ENCODE data around the gene PLA2G3.

PLA2G3 gene

GRCh38 chr22:31095637-31096249 is 44.6 kb downstream of the PLA2G3 start:
- no peaks in the 10 kb centered on the region for H3K36me3 Mint-ChIP-seq (ENCODE audit: low read depth)
- H3K9me3 Mint-ChIP-seq, result no peaks in the 10 kb centered on the region
- no peak overlapping the region for H3K27ac Mint-ChIP-seq
- no peaks in the 10 kb centered on the region for H3K4me1 Mint-ChIP-seq (ENCODE audit: low read depth)
- no peak overlapping the region for H3K4me3 Mint-ChIP-seq
- no peaks in the 10 kb centered on the region for H3K27me3 Mint-ChIP-seq (ENCODE audit: low read depth)

DNA sequence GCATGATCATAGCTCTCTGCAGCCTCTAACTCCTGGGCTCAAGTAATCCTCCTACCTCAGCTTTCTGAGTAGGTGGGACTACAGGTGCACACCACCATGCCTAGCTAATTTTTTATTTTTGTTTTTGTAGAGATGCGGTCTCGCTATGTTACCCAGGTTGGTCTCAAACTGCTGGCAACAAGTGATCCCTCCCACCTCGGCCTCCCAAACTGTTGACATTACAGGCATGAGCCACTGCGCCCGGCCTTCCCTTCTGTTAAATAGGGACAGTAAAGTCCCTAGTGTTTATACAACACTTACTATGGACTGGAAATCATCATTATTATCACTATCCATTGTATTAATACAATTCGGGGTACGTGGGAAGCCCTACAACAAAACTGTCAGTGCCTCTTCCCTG is 45.6 kb downstream of the PLA2G3 start:
- H3K4me1 Mint-ChIP-seq (ENCODE audit: low read depth), result no peaks in the 10 kb centered on the region
- H3K4me3 Mint-ChIP-seq, result no peak overlapping the region
- H3K36me3 Mint-ChIP-seq (ENCODE audit: low read depth), result no peaks in the 10 kb centered on the region
- H3K27ac Mint-ChIP-seq, result no peak overlapping the region
- no peaks in the 10 kb centered on the region for H3K9me3 Mint-ChIP-seq
- no peaks in the 10 kb centered on the region for H3K27me3 Mint-ChIP-seq (ENCODE audit: low read depth)

DNA sequence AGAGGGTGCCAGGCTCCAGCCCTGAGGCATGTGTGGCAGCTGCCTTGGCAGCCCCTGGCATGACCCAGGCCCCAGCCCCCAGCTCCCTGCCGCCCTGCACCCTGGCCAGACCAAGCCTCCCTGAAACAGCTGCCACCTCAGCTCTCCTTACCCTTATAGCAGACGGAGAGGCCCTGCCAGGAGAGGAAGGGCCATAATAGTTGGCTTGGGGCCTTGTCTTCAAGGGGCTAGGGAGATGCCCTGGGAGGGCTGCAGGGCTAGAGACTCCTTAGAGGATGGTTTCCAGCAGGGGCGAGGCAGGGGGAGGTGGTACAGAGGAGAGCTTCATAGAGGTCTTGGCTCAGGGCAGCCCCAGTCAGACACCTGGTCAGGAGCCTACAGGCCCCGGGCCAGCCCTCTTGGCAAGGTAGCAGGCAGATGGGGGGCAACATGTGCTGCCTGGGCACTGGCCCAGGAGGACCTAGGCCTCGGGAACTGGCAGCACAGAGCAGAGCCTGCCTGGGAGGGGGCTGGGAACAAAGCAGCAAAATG is 46.2 kb downstream of the PLA2G3 start:
- Mint-ChIP-seq H3K4me3 (no peak overlapping the region), H3K36me3 (ENCODE audit: low read depth) (no peaks in the 10 kb centered on the region), H3K27ac (no peak overlapping the region), H3K27me3 (ENCODE audit: low read depth) (no peaks in the 10 kb centered on the region), H3K9me3 (no peaks in the 10 kb centered on the region), H3K4me1 (ENCODE audit: low read depth) (no peaks in the 10 kb centered on the region)

GRCh38 chr22:31093086-31093850 is 47.0 kb downstream of the PLA2G3 start:
- H3K4me3 Mint-ChIP-seq, result no peak overlapping the region
- peaks cover 1% of the 10 kb centered on the region for H3K36me3 Mint-ChIP-seq (ENCODE audit: low read depth)
- no peaks in the 10 kb centered on the region for H3K9me3 Mint-ChIP-seq
- H3K27me3 Mint-ChIP-seq (ENCODE audit: low read depth), result no peaks in the 10 kb centered on the region
- H3K4me1 Mint-ChIP-seq (ENCODE audit: low read depth), result no peaks in the 10 kb centered on the region
- H3K27ac Mint-ChIP-seq, result no peak overlapping the region

DNA sequence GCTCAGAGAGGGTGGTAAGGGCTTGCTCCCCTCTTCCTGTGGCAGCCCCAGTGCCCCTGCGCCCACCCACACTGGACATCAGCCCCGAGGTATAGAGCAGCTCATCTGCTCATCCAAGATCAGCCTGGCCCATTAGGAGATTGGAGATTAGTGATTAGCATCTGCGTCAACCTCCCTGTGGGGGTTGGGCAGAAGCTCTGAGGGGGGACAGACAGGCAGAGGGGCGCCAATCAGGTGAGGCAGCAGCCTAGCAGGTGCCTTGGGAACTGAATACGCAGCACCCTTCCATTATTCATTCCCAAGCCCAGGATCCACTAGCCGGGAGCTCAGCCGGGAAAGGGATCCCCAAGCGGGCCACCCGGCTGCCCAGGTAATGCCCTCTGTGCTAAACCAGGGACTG is 48.1 kb downstream of the PLA2G3 start:
- Mint-ChIP-seq H3K36me3 (ENCODE audit: low read depth) (peaks cover 1% of the 10 kb centered on the region), H3K27ac (no peak overlapping the region), H3K27me3 (ENCODE audit: low read depth) (no peaks in the 10 kb centered on the region)

GRCh38 chr22:31091106-31091975 is 49.0 kb downstream of the PLA2G3 start:
- H3K9me3 Mint-ChIP-seq, result no peaks in the 10 kb centered on the region
- no peaks in the 10 kb centered on the region for H3K27me3 Mint-ChIP-seq (ENCODE audit: low read depth)
- H3K27ac Mint-ChIP-seq, result no peak overlapping the region
- peaks cover 1% of the 10 kb centered on the region for H3K36me3 Mint-ChIP-seq (ENCODE audit: low read depth)
- no peak overlapping the region for H3K4me3 Mint-ChIP-seq
- H3K4me1 Mint-ChIP-seq (ENCODE audit: low read depth), result no peaks in the 10 kb centered on the region

More for the DNA sequence above, 48.1 kb downstream of the PLA2G3 start:
- H3K4me3 Mint-ChIP-seq, result no peak overlapping the region
- H3K4me1 Mint-ChIP-seq (ENCODE audit: low read depth), result no peaks in the 10 kb centered on the region
- no peaks in the 10 kb centered on the region for H3K9me3 Mint-ChIP-seq

- Mint-ChIP-seq H3K4me1 (ENCODE audit: low read depth) (no peaks in the 10 kb centered on the region), H3K9me3 (no peaks in the 10 kb centered on the region), H3K27ac (no peak overlapping the region), H3K36me3 (ENCODE audit: low read depth) (peaks cover 1% of the 10 kb centered on the region), H3K4me3 (no peak overlapping the region), H3K27me3 (ENCODE audit: low read depth) (no peaks in the 10 kb centered on the region)
Measured at GRCh38 chr22:31090217-31091085, 49.9 kb downstream of the PLA2G3 start.

DNA sequence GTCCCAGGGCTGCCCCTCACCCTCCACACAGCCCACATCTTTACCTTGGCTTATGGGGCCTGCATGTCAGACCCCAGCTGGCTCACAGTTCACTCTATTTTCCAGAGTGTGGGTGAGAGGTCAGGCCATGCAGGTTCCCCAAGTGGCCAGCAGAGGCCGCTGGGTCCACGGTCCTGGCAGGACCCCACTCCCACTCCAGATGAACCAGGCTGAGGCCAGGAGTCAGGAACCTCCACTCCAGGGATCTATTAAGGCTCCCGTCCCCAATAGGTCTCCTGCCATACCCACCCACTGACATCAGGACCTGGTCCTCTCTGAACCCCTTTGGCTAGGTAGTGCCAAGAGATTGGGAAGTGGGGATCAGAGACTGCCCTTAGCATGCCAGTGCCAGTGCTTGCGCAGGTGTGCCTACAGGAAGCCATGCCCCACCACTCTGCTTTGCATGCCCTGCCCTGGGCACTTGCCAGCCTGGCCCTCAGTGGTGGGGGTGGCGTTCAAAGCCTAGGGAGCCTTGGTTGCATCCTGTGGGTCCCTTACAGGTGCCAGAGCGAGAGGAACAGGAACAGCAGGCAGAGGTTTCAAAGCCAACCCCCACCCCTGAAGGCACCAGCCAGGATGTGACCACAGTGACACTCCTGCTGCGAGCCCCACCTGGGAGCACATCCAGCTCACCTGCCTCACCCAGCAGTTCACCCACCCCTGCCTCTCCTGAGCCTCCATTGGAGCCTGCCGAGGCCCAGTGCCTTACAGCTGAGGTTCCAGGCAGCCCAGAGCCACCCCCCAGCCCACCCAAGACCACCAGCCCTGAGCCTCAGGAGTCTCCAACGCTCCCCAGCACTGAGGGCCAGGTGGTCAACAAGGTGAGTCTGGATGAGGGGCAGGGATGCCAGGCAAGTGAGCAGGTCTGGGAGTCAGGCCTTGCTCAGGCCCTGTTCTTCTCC is 50.9 kb downstream of the PLA2G3 start:
- Mint-ChIP-seq H3K4me1 (ENCODE audit: low read depth) (peaks cover under 1% of the 10 kb centered on the region), H3K27ac (peak overlapping the region; percentile 5), H3K36me3 (ENCODE audit: low read depth) (peaks cover 1% of the 10 kb centered on the region), H3K4me3 (no peak overlapping the region), H3K9me3 (no peaks in the 10 kb centered on the region), H3K27me3 (ENCODE audit: low read depth) (no peaks in the 10 kb centered on the region)

DNA sequence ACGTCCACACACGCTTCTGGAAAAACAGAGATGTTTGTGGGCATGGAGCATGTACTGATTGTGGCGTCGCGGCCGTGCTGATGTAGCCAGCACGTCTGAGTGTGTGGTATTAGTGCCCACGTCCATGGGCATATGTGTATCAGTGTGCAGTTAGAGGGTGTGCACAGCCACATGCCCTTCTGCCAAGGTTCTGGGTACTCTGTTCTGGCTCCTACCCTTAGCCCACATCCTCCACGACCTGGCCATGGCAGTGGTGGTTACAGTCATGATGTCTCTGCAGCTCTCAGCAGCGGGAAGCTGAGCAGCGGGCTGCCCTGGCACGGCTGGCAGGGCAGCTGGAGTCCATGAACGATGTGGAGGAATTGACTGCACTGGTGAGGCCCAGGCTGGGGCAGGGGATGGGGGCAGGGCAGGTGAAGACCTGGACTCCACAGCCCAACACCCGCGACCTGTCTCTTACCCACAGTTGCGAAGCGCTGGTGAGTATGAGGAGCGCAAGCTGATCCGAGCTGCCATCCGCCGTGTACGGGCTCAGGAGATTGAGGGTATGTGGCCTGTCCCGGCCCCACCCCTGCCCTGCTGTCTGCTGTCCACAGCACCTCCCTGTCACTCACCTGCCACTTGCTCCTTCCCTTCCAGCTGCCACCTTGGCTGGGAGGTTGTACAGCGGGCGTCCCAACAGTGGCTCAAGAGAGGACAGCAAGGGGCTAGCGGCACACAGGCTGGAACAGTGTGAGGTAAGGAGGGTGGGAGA is 51.9 kb downstream of the PLA2G3 start:
- Mint-ChIP-seq H3K9me3 (no peaks in the 10 kb centered on the region), H3K27me3 (ENCODE audit: low read depth) (no peaks in the 10 kb centered on the region), H3K36me3 (ENCODE audit: low read depth) (peaks cover 1% of the 10 kb centered on the region), H3K27ac (no peak overlapping the region), H3K4me1 (ENCODE audit: low read depth) (peaks cover 10% of the 10 kb centered on the region), H3K4me3 (no peak overlapping the region)

- Mint-ChIP-seq H3K4me1 (ENCODE audit: low read depth) (peaks cover 14% of the 10 kb centered on the region), H3K27ac (no peak overlapping the region), H3K27me3 (ENCODE audit: low read depth) (no peaks in the 10 kb centered on the region), H3K4me3 (no peak overlapping the region), H3K36me3 (ENCODE audit: low read depth) (peaks cover 1% of the 10 kb centered on the region), H3K9me3 (no peaks in the 10 kb centered on the region)
Measured at GRCh38 chr22:31087744-31088215, 52.5 kb downstream of the PLA2G3 start.

DNA sequence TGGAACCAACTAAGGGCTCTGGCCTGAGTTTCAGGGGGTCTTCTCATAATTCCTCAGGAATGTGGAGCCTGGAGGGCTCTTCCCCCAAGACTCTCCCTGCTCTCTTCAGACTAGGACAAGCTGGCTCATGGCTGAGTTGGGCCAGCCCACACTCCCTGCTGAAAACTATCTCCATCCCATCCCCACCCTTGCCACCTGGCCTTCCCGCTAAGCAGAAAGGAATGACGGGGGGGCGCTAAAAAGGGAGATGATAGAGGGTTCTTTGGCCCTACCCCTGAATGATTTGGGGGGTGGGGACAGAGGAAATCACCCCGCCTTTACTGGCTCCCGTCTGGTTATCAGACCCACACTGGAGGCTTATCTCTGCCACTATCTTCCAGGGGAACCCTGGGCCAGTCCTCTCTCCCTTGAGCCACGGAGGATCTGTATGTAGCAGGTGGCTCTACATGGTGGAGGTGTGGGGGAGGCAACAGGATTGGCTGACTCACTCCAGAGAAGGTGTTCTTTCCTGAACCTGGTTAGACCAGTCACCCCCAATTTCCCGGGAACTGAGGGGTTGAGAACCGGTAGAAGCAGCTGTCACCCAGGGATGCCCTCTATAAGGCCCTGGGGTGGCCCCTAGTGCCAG is 53.5 kb downstream of the PLA2G3 start:
- peaks cover 1% of the 10 kb centered on the region for H3K36me3 Mint-ChIP-seq (ENCODE audit: low read depth)
- H3K4me3 Mint-ChIP-seq, result no peak overlapping the region
- H3K27ac Mint-ChIP-seq, result no peak overlapping the region

DNA sequence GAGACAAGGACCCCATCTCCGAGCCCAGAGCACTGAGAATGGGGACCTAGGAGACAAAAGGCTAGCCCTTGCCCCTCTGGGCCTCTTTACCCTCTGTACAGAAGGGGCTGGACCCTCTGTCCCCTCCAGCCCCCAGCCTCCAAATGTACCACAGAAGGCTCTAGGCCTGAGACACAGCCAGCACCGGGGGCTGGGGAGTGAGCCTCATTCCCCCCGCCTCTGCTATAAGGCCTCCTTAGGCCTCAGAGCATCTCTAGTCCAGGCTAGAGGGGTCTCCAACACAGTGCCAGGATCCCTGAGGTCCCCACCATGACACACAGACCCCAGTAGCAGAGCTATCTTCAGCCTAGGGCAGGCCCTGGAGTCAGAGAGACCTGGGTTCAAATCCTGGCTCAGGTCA is 54.4 kb downstream of the PLA2G3 start:
- H3K27ac Mint-ChIP-seq, result no peak overlapping the region
- peaks cover 1% of the 10 kb centered on the region for H3K36me3 Mint-ChIP-seq (ENCODE audit: low read depth)
- no peaks in the 10 kb centered on the region for H3K27me3 Mint-ChIP-seq (ENCODE audit: low read depth)
- no peak overlapping the region for H3K4me3 Mint-ChIP-seq
- H3K4me1 Mint-ChIP-seq (ENCODE audit: low read depth), result peaks cover 27% of the 10 kb centered on the region
- H3K9me3 Mint-ChIP-seq, result no peaks in the 10 kb centered on the region

More for the DNA sequence above, 53.5 kb downstream of the PLA2G3 start:
- no peaks in the 10 kb centered on the region for H3K9me3 Mint-ChIP-seq
- H3K27me3 Mint-ChIP-seq (ENCODE audit: low read depth), result no peaks in the 10 kb centered on the region
- peaks cover 23% of the 10 kb centered on the region for H3K4me1 Mint-ChIP-seq (ENCODE audit: low read depth)

All from T-helper 1 cell treated with Interleukin-12 subunit alpha and Interleukin-12 subunit beta and Interleukin-4 antibody, amounts not matched to agents 30 μg/mL and 1 μg/mL, for 36 hours (primary cell).